Measurements from ENCODE around the gene LRIT2. TPM values are rescaled to one million over a fixed set of nuclear protein-coding genes. Genes with fewer than 3 reads are reported as not detected.

LRIT2 gene
- total RNA-seq, 1 experiment from 2014 or later, result not detected

GRCh38 chr10:84214612-84215235 lies 10.6 kb downstream of the LRIT2 start:
- DNase-seq, result no peak
- intact Hi-C loops (cut with micrococcal nuclease; ENCODE audit: unreplicated experiment), result no loop called here
- no TSS peak for BruUV-seq (replicated peaks)
- no peak for TF ChIP-seq CTCF (IDR thresholded peaks at IDR 0.05; ENCODE audit: unreplicated experiment)
- no peaks in the 10 kb centered on the region for H3K36me3 Mint-ChIP-seq (ENCODE audit: insufficient read depth, unreplicated experiment)
- CTCF ChIA-PET, result interaction anchor here (0.8 kb wide), 1 partner anchor 739 kb away, joined by 4 read pairs; no protein-coding TSS in a partner anchor
- H3K4me3 Mint-ChIP-seq (ENCODE audit: low read depth, unreplicated experiment), result no peak overlapping the region
- no peak overlapping the region for H3K27ac Mint-ChIP-seq (ENCODE audit: unreplicated experiment)
- H3K27me3 Mint-ChIP-seq (ENCODE audit: unreplicated experiment), result peaks cover 44% of the 10 kb centered on the region
- H3K4me1 Mint-ChIP-seq (ENCODE audit: low read depth, unreplicated experiment), result no peaks in the 10 kb centered on the region
- peaks cover 4% of the 10 kb centered on the region for H3K9me3 Mint-ChIP-seq (ENCODE audit: low read depth, unreplicated experiment)

- Mint-ChIP-seq H3K27ac (ENCODE audit: unreplicated experiment) (no peak overlapping the region), H3K36me3 (ENCODE audit: insufficient read depth, unreplicated experiment) (no peaks in the 10 kb centered on the region), H3K27me3 (ENCODE audit: unreplicated experiment) (peaks cover 38% of the 10 kb centered on the region), H3K9me3 (ENCODE audit: low read depth, unreplicated experiment) (peaks cover under 1% of the 10 kb centered on the region), H3K4me1 (ENCODE audit: low read depth, unreplicated experiment) (no peaks in the 10 kb centered on the region), H3K4me3 (ENCODE audit: low read depth, unreplicated experiment) (no peak overlapping the region)
- CTCF ChIA-PET, result no interaction called here
- intact Hi-C loops (cut with micrococcal nuclease; ENCODE audit: unreplicated experiment), result no loop called here
- no TSS peak for BruUV-seq (replicated peaks)
- no peak for TF ChIP-seq CTCF (IDR thresholded peaks at IDR 0.05; ENCODE audit: unreplicated experiment)
- DNase-seq, result no peak
Observed at GRCh38 chr10:84214046-84214572, 11.2 kb downstream of the LRIT2 start.

- no peaks in the 10 kb centered on the region for H3K4me1 Mint-ChIP-seq (ENCODE audit: low read depth, unreplicated experiment)
- H3K4me3 Mint-ChIP-seq (ENCODE audit: low read depth, unreplicated experiment), result no peak overlapping the region
- peaks cover 42% of the 10 kb centered on the region for H3K27me3 Mint-ChIP-seq (ENCODE audit: unreplicated experiment)
- no peaks in the 10 kb centered on the region for H3K36me3 Mint-ChIP-seq (ENCODE audit: insufficient read depth, unreplicated experiment)
- BruUV-seq (replicated peaks), result no TSS peak
- H3K27ac Mint-ChIP-seq (ENCODE audit: unreplicated experiment), result no peak overlapping the region
- CTCF ChIA-PET, result no interaction called here
- intact Hi-C loops (cut with micrococcal nuclease; ENCODE audit: unreplicated experiment), result no loop called here
- no peak for TF ChIP-seq CTCF (IDR thresholded peaks at IDR 0.05; ENCODE audit: unreplicated experiment)
- H3K9me3 Mint-ChIP-seq (ENCODE audit: low read depth, unreplicated experiment), result no peaks in the 10 kb centered on the region
- no peak for DNase-seq
Observed at GRCh38 chr10:84213076-84213475, 12.3 kb downstream of the LRIT2 start.

GRCh38 chr10:84212014-84212413 lies 13.3 kb downstream of the LRIT2 start:
- TF ChIP-seq CTCF (IDR thresholded peaks at IDR 0.05; ENCODE audit: unreplicated experiment), result no peak
- no TSS peak for BruUV-seq (replicated peaks)
- Mint-ChIP-seq H3K27ac (ENCODE audit: unreplicated experiment) (no peak overlapping the region), H3K36me3 (ENCODE audit: insufficient read depth, unreplicated experiment) (peaks cover 3% of the 10 kb centered on the region), H3K4me3 (ENCODE audit: low read depth, unreplicated experiment) (no peak overlapping the region), H3K4me1 (ENCODE audit: low read depth, unreplicated experiment) (no peaks in the 10 kb centered on the region), H3K27me3 (ENCODE audit: unreplicated experiment) (peaks cover 43% of the 10 kb centered on the region), H3K9me3 (ENCODE audit: low read depth, unreplicated experiment) (no peaks in the 10 kb centered on the region)
- intact Hi-C loops (cut with micrococcal nuclease; ENCODE audit: unreplicated experiment), result no loop called here
- CTCF ChIA-PET, result no interaction called here
- no peak for DNase-seq

Data from Calu3 (cell line).